ENCODE measurements around the gene MCMBP.

GRCh38 chr10:119903946-119904666 lies 31.5 kb upstream of the MCMBP start:
- TF ChIP-seq CTCF (IDR thresholded peaks at IDR 0.05; ENCODE audit: low read length), result no peak
- TF ChIP-seq EZH2 (optimal IDR thresholded peaks at IDR 0.05; ENCODE audit: low read depth, low read length), result no peak
- TF ChIP-seq EZH2phosphoT487 (IDR thresholded peaks at IDR 0.05; ENCODE audit: low read length), result no peak

Measured in MM.1S (cell line).